AG04450 (cell line): ENCODE data around the gene PRSS57. TPM values are rescaled to one million over a fixed set of nuclear protein-coding genes. Genes with fewer than 3 reads are reported as not detected.

Experiments used
- CTCF ChIA-PET: fragments of 300-600, 350-600 bp; formaldehyde crosslinking; extraction: SDS; loops from one replicate; lab custom pipeline; 2022; ENCODE audit warnings: antibody characterized with exemption, inconsistent platforms; lab: Charles Lee
- POLR2A ChIA-PET: fragments of 350-600 bp; formaldehyde crosslinking; extraction: SDS; loops from one replicate; lab custom pipeline; 2021; ENCODE audit warnings: antibody characterized with exemption, inconsistent platforms; lab: Yijun Ruan, JAX
- DNase-seq: peaks from one replicate; pipeline ENCODE4 v3.0.0-alpha.2; 2011; ENCODE audit warnings: low read depth, low spot score
- H3K27ac ChIP-seq: one replicate; pipeline ENCODE4 v1.5.1; 2012; ENCODE audit warnings: low read depth, low read length, control low read depth
- H3K27me3 ChIP-seq: one replicate; pipeline ENCODE4 v1.6.0; 2012; ENCODE audit warnings: low read length; ENCODE audit not compliant: control insufficient read depth, insufficient read depth
- H3K4me3 ChIP-seq: 2 replicates; pipeline ENCODE4 v1.5.1; 2011; ENCODE audit warnings: mild to moderate bottlenecking, low read depth, low read length, control low read depth
- H3K9me3 ChIP-seq: 2 replicates; pipeline ENCODE4 v1.5.1; 2012; ENCODE audit warnings: low read length; ENCODE audit not compliant: control insufficient read depth, insufficient read depth
- polyA plus RNA-seq: library from polyadenylated mRNA; depleted of rRNA; stranded (reverse); fragments of >200 nt; gene quantifications from 2 replicates; pipeline ENCODE4 v1.2.3, GENCODE V29; 2011
- TF ChIP-seq, protein P1 (sequence below): IDR thresholded peaks from 2 replicates; pipeline ENCODE4 v1.5.1; 2011; ENCODE audit warnings: low read depth, low read length, control low read depth, inconsistent platforms

PRSS57 gene
- polyA plus RNA-seq, 1 experiment: not detected

DNA sequence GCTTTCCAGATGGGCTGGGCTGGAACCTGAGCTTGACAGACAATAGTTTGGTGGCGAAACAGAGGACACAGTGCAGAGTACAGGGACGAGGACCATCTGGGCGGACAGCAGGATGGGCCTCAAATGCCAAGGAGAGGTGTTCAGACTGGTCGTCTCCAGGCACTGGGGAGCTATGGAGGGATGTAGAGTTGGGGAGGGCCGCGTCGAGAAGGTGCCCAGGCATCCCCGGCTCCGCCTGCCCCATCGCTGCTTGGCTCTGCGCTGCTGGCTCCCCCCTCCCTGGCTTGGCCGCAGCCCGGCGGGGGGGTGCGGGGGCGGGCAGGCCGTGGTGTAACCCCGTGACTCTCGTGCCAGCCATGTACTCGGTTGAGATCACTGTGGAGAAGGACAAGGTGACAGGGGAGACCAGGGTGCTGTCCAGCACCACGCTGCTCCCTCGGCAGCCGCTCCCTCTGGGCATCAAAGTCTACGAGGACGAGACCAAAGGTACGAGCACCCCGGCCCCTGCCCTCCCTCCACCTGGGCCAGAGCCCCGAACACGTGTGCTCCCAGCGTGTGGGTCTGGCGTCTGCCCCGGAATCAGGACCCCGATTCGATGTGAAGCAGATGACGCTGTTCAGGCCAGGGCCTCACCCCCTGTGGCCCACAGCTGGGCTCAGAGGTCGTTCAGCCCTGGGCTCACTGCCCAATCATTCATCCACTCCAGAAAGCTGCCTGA, 44.9 kb upstream of the PRSS57 start:
- CTCF ChIA-PET: interaction anchor here (0.5 to 0.7 kb wide), 2 partner anchors 165 to 174 kb away, joined by 3 to 4 read pairs; no protein-coding TSS in a partner anchor
- peaks cover 23% of the 10 kb centered on the region for H3K9me3 ChIP-seq
- POLR2A ChIA-PET: no interaction called here
- TF ChIP-seq, protein P1, sequence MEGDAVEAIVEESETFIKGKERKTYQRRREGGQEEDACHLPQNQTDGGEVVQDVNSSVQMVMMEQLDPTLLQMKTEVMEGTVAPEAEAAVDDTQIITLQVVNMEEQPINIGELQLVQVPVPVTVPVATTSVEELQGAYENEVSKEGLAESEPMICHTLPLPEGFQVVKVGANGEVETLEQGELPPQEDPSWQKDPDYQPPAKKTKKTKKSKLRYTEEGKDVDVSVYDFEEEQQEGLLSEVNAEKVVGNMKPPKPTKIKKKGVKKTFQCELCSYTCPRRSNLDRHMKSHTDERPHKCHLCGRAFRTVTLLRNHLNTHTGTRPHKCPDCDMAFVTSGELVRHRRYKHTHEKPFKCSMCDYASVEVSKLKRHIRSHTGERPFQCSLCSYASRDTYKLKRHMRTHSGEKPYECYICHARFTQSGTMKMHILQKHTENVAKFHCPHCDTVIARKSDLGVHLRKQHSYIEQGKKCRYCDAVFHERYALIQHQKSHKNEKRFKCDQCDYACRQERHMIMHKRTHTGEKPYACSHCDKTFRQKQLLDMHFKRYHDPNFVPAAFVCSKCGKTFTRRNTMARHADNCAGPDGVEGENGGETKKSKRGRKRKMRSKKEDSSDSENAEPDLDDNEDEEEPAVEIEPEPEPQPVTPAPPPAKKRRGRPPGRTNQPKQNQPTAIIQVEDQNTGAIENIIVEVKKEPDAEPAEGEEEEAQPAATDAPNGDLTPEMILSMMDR: no peak
- no peak overlapping the region for H3K4me3 ChIP-seq
- H3K27ac ChIP-seq: no peak overlapping the region
- no peaks in the 10 kb centered on the region for H3K27me3 ChIP-seq
- no peak for DNase-seq

DNA sequence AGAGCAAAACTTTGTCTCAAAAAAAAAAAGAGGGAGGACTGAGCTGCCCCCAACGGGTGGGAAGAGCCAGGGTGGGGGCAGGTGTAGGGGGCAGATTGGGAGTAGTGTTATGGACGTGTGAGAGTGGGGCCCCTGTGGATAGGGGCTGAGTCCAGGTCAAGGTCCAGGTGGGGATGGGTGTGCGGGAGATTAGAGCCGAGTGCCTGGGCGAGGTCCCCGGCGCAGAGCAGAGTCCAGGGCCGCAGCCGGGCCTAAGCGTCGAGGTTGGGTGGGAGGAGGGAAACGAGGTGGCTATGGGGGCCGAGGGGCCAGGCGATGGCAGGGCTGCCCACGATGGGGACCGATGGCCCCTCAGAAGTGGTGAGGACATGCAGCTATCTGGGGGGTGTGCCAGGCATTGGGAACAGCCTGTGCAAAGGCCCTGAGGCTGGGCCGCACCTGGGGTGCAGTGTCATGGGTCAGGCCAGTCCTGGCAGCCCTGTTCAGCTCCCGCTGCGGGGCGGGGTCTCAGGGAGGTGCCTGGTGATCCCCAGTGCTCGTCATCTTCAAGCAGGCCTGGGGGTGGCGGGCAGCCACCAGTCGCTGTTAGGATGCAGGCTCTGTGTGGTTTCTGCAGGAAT, 43.4 kb upstream of the PRSS57 start:
- TF ChIP-seq, protein P1: no peak
- CTCF ChIA-PET: interaction anchor here (0.6 to 1.1 kb wide), 2 partner anchors 24 to 173 kb away, joined by 3 to 4 read pairs; no protein-coding TSS in a partner anchor
- no peak for DNase-seq
- Histone ChIP-seq H3K4me3 (no peak overlapping the region), H3K9me3 (peaks cover 10% of the 10 kb centered on the region), H3K27ac (no peak overlapping the region), H3K27me3 (no peaks in the 10 kb centered on the region)
- POLR2A ChIA-PET: no interaction called here

DNA sequence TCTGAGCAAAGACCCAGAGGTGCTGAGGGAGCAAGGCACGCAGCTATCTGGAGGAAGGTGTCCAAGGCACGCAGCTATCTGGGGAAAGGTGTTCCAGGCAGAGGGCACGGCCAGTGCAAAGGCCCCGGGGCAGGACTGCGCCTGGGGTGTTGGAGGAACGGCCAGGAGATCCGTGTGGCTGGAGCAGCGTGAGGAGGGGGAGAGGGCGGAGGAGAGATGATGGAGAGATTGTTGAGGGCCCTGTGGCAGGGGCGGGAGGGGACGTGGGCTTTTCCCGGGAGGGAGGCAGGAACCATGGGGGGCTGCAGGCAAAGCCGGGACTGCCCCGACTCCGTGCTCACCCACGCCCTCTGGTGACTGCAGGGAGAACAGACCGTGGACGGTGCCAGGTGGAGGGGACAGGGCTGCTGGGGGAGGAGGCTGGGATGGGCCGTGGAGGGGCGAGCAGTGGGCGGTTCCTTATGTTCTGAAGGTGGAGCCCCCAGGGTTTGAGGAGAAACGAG, 42.4 kb upstream of the PRSS57 start:
- Histone ChIP-seq H3K9me3 (no peaks in the 10 kb centered on the region; the same call in 1 of the 2 replicates), H3K4me3 (no peak overlapping the region), H3K27me3 (no peaks in the 10 kb centered on the region), H3K27ac (no peak overlapping the region)
- POLR2A ChIA-PET: no interaction called here
- TF ChIP-seq, protein P1: peak; percentile 62
- no peak for DNase-seq
- CTCF ChIA-PET: interaction anchor here (0.6 to 1.1 kb wide), 3 partner anchors 23 to 153 kb away, joined by 3 read pairs; no protein-coding TSS in a partner anchor

DNA sequence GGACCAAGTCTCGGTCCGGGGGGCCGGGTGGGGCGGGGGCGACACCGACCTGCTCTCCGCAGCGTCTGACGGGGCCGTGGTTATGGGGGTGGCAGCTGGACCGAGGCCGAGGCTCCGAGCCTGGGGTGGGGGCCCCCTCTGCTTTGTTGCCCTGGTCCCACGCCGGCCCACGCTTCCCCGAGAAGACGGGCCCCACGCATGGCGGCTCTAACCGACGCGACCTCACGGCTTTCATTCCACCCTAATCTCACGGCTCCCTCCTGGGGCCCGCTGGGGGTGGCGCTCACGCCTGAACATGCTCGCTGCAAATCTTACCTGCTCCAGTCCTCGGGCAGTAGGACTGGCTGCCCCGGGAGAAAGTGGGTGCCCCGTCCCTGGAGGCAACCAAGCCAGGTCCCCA, 40.9 kb upstream of the PRSS57 start:
- Histone ChIP-seq H3K4me3 (no peak overlapping the region), H3K27ac (no peak overlapping the region), H3K27me3 (no peaks in the 10 kb centered on the region), H3K9me3 (no peaks in the 10 kb centered on the region; the same call in 1 of the 2 replicates)
- POLR2A ChIA-PET: no interaction called here
- no peak for DNase-seq
- TF ChIP-seq, protein P1: no peak
- CTCF ChIA-PET: no interaction called here
